ENCODE results near the gene CCDC178. TPM values are rescaled to one million over a fixed set of nuclear protein-coding genes. Genes with fewer than 3 reads are reported as not detected.

CCDC178 gene
- total and polyA plus RNA-seq, 2 experiments from 2014 or later: 1.3 TPM; not detected in 1

GRCh38 chr18:32911660-32912284 is 528.7 kb downstream of the CCDC178 start:
- H3K27ac ChIP-seq: no peak overlapping the region
- H4K20me1 ChIP-seq (ENCODE audit: insufficient read depth, poor library complexity, severe bottlenecking): no peaks in the 10 kb centered on the region
- no peak overlapping the region for H3K4me3 ChIP-seq
- H3K27me3 ChIP-seq: no peaks in the 10 kb centered on the region
- no peak overlapping the region for H3K4me2 ChIP-seq
- no peak overlapping the region for H2AFZ ChIP-seq
- H3K4me1 ChIP-seq (ENCODE audit: insufficient read depth): no peaks in the 10 kb centered on the region
- H3K79me2 ChIP-seq: no peaks in the 10 kb centered on the region
- DNase-seq (ENCODE audit: low spot score): no peak
- no peaks in the 10 kb centered on the region for H3K9me3 ChIP-seq (ENCODE audit: low read depth)
- H3K9me2 ChIP-seq (replicated peaks; ENCODE audit: insufficient read depth): no peaks in the 10 kb centered on the region
- TF ChIP-seq EZH2phosphoT487 (IDR thresholded peaks at IDR 0.05; ENCODE audit: low read depth, severe bottlenecking, unreplicated experiment) (no peak), EZH2 (IDR thresholded peaks at IDR 0.05; ENCODE audit: borderline replicate concordance) (no peak), CTCF (IDR thresholded peaks at IDR 0.05; ENCODE audit: poor library complexity) (no peak)
- no peaks in the 10 kb centered on the region for H3K36me3 ChIP-seq (replicated peaks; ENCODE audit: insufficient read depth, low read depth)
- WGBS (ENCODE audit: low lambda C conversion rate, missing lambda C conversion rate): 90% methylated on average over 3 of the region's 3 CpGs

GRCh38 chr18:32910694-32911296 is 529.7 kb downstream of the CCDC178 start:
- H3K4me1 ChIP-seq (ENCODE audit: insufficient read depth): no peaks in the 10 kb centered on the region
- no peak overlapping the region for H3K4me2 ChIP-seq
- no peaks in the 10 kb centered on the region for H4K20me1 ChIP-seq (ENCODE audit: insufficient read depth, poor library complexity, severe bottlenecking)
- no peak overlapping the region for H3K4me3 ChIP-seq
- no peaks in the 10 kb centered on the region for H3K79me2 ChIP-seq
- H3K27me3 ChIP-seq: no peaks in the 10 kb centered on the region
- H2AFZ ChIP-seq: no peak overlapping the region
- WGBS (ENCODE audit: low lambda C conversion rate, missing lambda C conversion rate): 83% methylated on average over 5 of the region's 5 CpGs
- DNase-seq (ENCODE audit: low spot score): no peak
- H3K9me3 ChIP-seq (ENCODE audit: low read depth): no peaks in the 10 kb centered on the region
- no peak overlapping the region for H3K27ac ChIP-seq
- TF ChIP-seq EZH2 (IDR thresholded peaks at IDR 0.05; ENCODE audit: borderline replicate concordance): no peak
- TF ChIP-seq EZH2phosphoT487 (IDR thresholded peaks at IDR 0.05; ENCODE audit: low read depth, severe bottlenecking, unreplicated experiment): no peak
- no peak for TF ChIP-seq CTCF (IDR thresholded peaks at IDR 0.05; ENCODE audit: poor library complexity)
- no peaks in the 10 kb centered on the region for H3K9me2 ChIP-seq (replicated peaks; ENCODE audit: insufficient read depth)
- H3K36me3 ChIP-seq (replicated peaks; ENCODE audit: insufficient read depth, low read depth): no peaks in the 10 kb centered on the region

- no peak overlapping the region for H2AFZ ChIP-seq
- H3K79me2 ChIP-seq: no peaks in the 10 kb centered on the region
- WGBS (ENCODE audit: low lambda C conversion rate, missing lambda C conversion rate): 44% methylated on average over 5 of the region's 5 CpGs
- no peaks in the 10 kb centered on the region for H4K20me1 ChIP-seq (ENCODE audit: insufficient read depth, poor library complexity, severe bottlenecking)
- no peak overlapping the region for H3K27ac ChIP-seq
- no peaks in the 10 kb centered on the region for H3K9me3 ChIP-seq (ENCODE audit: low read depth)
- no peak overlapping the region for H3K4me3 ChIP-seq
- no peaks in the 10 kb centered on the region for H3K4me1 ChIP-seq (ENCODE audit: insufficient read depth)
- no peak for DNase-seq (ENCODE audit: low spot score)
- no peaks in the 10 kb centered on the region for H3K27me3 ChIP-seq
- H3K36me3 ChIP-seq (replicated peaks; ENCODE audit: insufficient read depth, low read depth): no peaks in the 10 kb centered on the region
- H3K9me2 ChIP-seq (replicated peaks; ENCODE audit: insufficient read depth): no peaks in the 10 kb centered on the region
- H3K4me2 ChIP-seq: no peak overlapping the region
- TF ChIP-seq CTCF (IDR thresholded peaks at IDR 0.05; ENCODE audit: poor library complexity) (no peak), EZH2 (IDR thresholded peaks at IDR 0.05; ENCODE audit: borderline replicate concordance) (no peak), EZH2phosphoT487 (IDR thresholded peaks at IDR 0.05; ENCODE audit: low read depth, severe bottlenecking, unreplicated experiment) (no peak)
These were observed 530.5 kb downstream of the CCDC178 start for GRCh38 chr18:32909798-32910561.
